ENCODE results near the gene TSNAXIP1. TPM values are rescaled to one million over a fixed set of nuclear protein-coding genes. Genes with fewer than 3 reads are reported as not detected.

TSNAXIP1 gene
- total and polyA plus RNA-seq, 10 of the 15 experiments (the other 5 are each of a cell fraction or from before 2014, with no cell fraction given) = 0.09 to 0.63 (median 0.37) TPM; not detected in 1

DNA sequence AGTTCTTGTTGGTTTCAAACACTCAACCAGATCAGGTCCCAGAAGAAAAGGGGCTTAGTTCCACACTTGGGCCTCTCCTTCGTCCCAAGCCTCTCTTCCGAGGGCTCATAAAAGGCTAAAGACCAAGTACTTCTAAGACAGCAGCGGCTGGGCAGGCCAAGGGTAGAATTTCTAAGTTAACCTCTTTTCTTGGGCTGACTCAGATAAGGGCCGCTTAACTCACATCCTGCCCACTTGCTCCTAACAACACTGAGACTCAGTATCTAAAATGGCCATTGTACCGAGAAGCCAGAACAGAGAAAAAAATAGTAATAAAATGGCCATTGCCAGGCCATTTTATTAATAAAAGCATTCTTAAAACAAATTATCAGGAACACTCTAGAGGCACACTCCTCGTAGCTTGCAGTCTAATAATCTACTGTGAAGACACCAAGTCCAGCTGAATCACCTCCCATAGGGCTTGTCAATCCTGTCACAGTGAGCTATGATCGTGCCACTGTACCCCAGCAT, 42.5 kb upstream of the TSNAXIP1 start (continued):
- TF ChIP-seq STAT1 (conservative IDR thresholded peaks at IDR 0.05) (no peak), SMC3 (IDR thresholded peaks at IDR 0.05; ENCODE audit: borderline replicate concordance, low read length) (no peak), RB1 (IDR thresholded peaks at IDR 0.05; ENCODE audit: borderline replicate concordance) (no peak), CBX5 (IDR thresholded peaks at IDR 0.05; ENCODE audit: low read depth) (no peak), REST (IDR thresholded peaks at IDR 0.05; ENCODE audit: low read depth, low read length) (no peak), NKRF (conservative IDR thresholded peaks at IDR 0.05) (no peak), NFYA (IDR thresholded peaks at IDR 0.05; ENCODE audit: borderline replicate concordance, low read depth, low read length) (no peak), IRF5 (IDR thresholded peaks at IDR 0.05; ENCODE audit: borderline replicate concordance) (no peak), ZNF384 (IDR thresholded peaks at IDR 0.05; ENCODE audit: borderline replicate concordance, low read depth, low read length) (no peak), TAF1 (IDR thresholded peaks at IDR 0.05; ENCODE audit: borderline replicate concordance, low read depth, low read length) (no peak)
- TF ChIP-seq, protein P1, sequence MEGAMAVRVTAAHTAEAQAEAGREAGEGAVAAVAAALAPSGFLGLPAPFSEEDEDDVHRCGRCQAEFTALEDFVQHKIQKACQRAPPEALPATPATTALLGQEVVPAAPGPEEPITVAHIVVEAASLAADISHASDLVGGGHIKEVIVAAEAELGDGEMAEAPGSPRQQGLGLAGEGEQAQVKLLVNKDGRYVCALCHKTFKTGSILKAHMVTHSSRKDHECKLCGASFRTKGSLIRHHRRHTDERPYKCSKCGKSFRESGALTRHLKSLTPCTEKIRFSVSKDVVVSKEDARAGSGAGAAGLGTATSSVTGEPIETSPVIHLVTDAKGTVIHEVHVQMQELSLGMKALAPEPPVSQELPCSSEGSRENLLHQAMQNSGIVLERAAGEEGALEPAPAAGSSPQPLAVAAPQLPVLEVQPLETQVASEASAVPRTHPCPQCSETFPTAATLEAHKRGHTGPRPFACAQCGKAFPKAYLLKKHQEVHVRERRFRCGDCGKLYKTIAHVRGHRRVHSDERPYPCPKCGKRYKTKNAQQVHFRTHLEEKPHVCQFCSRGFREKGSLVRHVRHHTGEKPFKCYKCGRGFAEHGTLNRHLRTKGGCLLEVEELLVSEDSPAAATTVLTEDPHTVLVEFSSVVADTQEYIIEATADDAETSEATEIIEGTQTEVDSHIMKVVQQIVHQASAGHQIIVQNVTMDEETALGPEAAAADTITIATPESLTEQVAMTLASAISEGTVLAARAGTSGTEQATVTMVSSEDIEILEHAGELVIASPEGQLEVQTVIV (IDR thresholded peaks at IDR 0.05; ENCODE audit: borderline replicate concordance, partially characterized antibody) = no peak
